ENCODE measurements around the gene C8G.

C8G gene

GRCh38 chr9:136946228-136947027 is 1.4 kb downstream of the C8G start:
- Histone ChIP-seq H3K4me3 (ENCODE audit: low read depth in 1 of 2, low read length in 2 of 2) (no peak overlapping the region), H3K9me3 (ENCODE audit: insufficient read depth, low read length, severe bottlenecking) (no peaks in the 10 kb centered on the region), H3K4me1 (ENCODE audit: insufficient read depth, low read length) (peaks cover 45% of the 10 kb centered on the region), H2AFZ (ENCODE audit: low read depth, low read length) (no peak overlapping the region), H3K9ac (ENCODE audit: low read depth, low read length) (no peak overlapping the region), H3K36me3 (ENCODE audit: insufficient read depth, low read length) (peaks cover 15% of the 10 kb centered on the region), H3K79me2 (ENCODE audit: insufficient read depth, low read length) (peaks cover 20% of the 10 kb centered on the region), H3K27me3 (ENCODE audit: insufficient read depth, low read length, poor library complexity) (no peaks in the 10 kb centered on the region), H4K20me1 (ENCODE audit: insufficient read depth, low read length) (peaks cover 13% of the 10 kb centered on the region), H3K27ac (ENCODE audit: low read length) (no peak overlapping the region), H3K4me2 (ENCODE audit: insufficient read depth, low read length) (no peak overlapping the region)
- ATAC-seq (ENCODE audit: insufficient read depth, low read depth), result no peak
- TF ChIP-seq EZH2 (IDR thresholded peaks at IDR 0.05; ENCODE audit: borderline replicate concordance, low read depth, low read length, severe bottlenecking), result no peak
- no peak for TF ChIP-seq CTCF (IDR thresholded peaks at IDR 0.05; ENCODE audit: borderline replicate concordance, extremely low read depth, low read length, poor library complexity, severe bottlenecking)
- DNase-seq, result no peak

GRCh38 chr9:136947028-136947891 is 2.2 kb downstream of the C8G start:
- Histone ChIP-seq H3K4me3 (ENCODE audit: low read depth in 1 of 2, low read length in 2 of 2) (no peak overlapping the region), H3K79me2 (ENCODE audit: insufficient read depth, low read length) (peaks cover 19% of the 10 kb centered on the region), H2AFZ (ENCODE audit: low read depth, low read length) (no peak overlapping the region), H3K4me1 (ENCODE audit: insufficient read depth, low read length) (peaks cover 39% of the 10 kb centered on the region), H3K9ac (ENCODE audit: low read depth, low read length) (no peak overlapping the region), H3K27ac (ENCODE audit: low read length) (no peak overlapping the region), H3K9me3 (ENCODE audit: insufficient read depth, low read length, severe bottlenecking) (no peaks in the 10 kb centered on the region), H4K20me1 (ENCODE audit: insufficient read depth, low read length) (peaks cover 13% of the 10 kb centered on the region), H3K36me3 (ENCODE audit: insufficient read depth, low read length) (peaks cover 7% of the 10 kb centered on the region), H3K27me3 (ENCODE audit: insufficient read depth, low read length, poor library complexity) (no peaks in the 10 kb centered on the region), H3K4me2 (ENCODE audit: insufficient read depth, low read length) (no peak overlapping the region)
- DNase-seq (no peak), ATAC-seq (ENCODE audit: insufficient read depth, low read depth) (no peak)
- no peak for TF ChIP-seq EZH2 (IDR thresholded peaks at IDR 0.05; ENCODE audit: borderline replicate concordance, low read depth, low read length, severe bottlenecking)
- TF ChIP-seq CTCF (IDR thresholded peaks at IDR 0.05; ENCODE audit: borderline replicate concordance, extremely low read depth, low read length, poor library complexity, severe bottlenecking), result no peak

GRCh38 chr9:136947955-136948510 is 3.0 kb downstream of the C8G start:
- Histone ChIP-seq H3K27me3 (ENCODE audit: insufficient read depth, low read length, poor library complexity) (no peaks in the 10 kb centered on the region), H3K79me2 (ENCODE audit: insufficient read depth, low read length) (peaks cover 13% of the 10 kb centered on the region), H3K9ac (ENCODE audit: low read depth, low read length) (no peak overlapping the region), H3K4me2 (ENCODE audit: insufficient read depth, low read length) (no peak overlapping the region), H3K4me3 (ENCODE audit: low read depth in 1 of 2, low read length in 2 of 2) (no peak overlapping the region), H4K20me1 (ENCODE audit: insufficient read depth, low read length) (peaks cover 6% of the 10 kb centered on the region), H3K27ac (ENCODE audit: low read length) (no peak overlapping the region), H3K36me3 (ENCODE audit: insufficient read depth, low read length) (no peaks in the 10 kb centered on the region; the same call in 1 of the 2 replicates), H3K9me3 (ENCODE audit: insufficient read depth, low read length, severe bottlenecking) (no peaks in the 10 kb centered on the region), H2AFZ (ENCODE audit: low read depth, low read length) (no peak overlapping the region), H3K4me1 (ENCODE audit: insufficient read depth, low read length) (peaks cover 32% of the 10 kb centered on the region)
- ATAC-seq (ENCODE audit: insufficient read depth, low read depth) (no peak), DNase-seq (no peak)
- TF ChIP-seq EZH2 (IDR thresholded peaks at IDR 0.05; ENCODE audit: borderline replicate concordance, low read depth, low read length, severe bottlenecking) (no peak), CTCF (IDR thresholded peaks at IDR 0.05; ENCODE audit: borderline replicate concordance, extremely low read depth, low read length, poor library complexity, severe bottlenecking) (peak; percentile 14)
